OCI-LY7 (cell line): Measurements from ENCODE around the gene OR56A5. TPM values are rescaled to one million over a fixed set of nuclear protein-coding genes. Genes with fewer than 3 reads are reported as not detected.

ENCODE experiments used
- BruUV-seq: library from RNA; stranded (reverse); fragments of 400-500 nt; replicated peaks from 2 replicates; lab custom pipeline; 2021; lab: Mats Ljungman, UMichigan
- CTCF ChIA-PET: fragments of 300-600 bp; sonication (Branson Sonifier 250); formaldehyde crosslinking; loops from one replicate; lab custom pipeline; 2022; ENCODE audit warnings: antibody characterized with exemption; ENCODE audit not compliant: unreplicated experiment; lab: Charles Lee
- POLR2A ChIA-PET: fragments of 300-600 bp; sonication (Branson Sonifier 250); formaldehyde crosslinking; loops from one replicate; lab custom pipeline; 2022; ENCODE audit warnings: antibody characterized with exemption; lab: Charles Lee
- DNase-seq: peaks from one replicate; pipeline ENCODE4 v3.0.0-alpha.2; 2015; ENCODE audit warnings: low spot score
- H2AFZ ChIP-seq: fragments of 200-600 bp; sonication (generic), shearing (Covaris generic); 2 replicates; pipeline ENCODE4 v1.6.1; 2014; ENCODE audit warnings: mild to moderate bottlenecking, antibody characterized with exemption, low read length, moderate library complexity
- H3K27ac ChIP-seq: fragments of 200-600 bp; sonication (generic); 2 replicates; pipeline ENCODE4 v1.5.1; 2014; ENCODE audit warnings: mixed run types, low read depth, mild to moderate bottlenecking, moderate library complexity, low read length, inconsistent platforms; ENCODE audit not compliant: poor library complexity, severe bottlenecking
- H3K36me3 ChIP-seq: fragments of 200-600 bp; sonication (generic); 2 replicates; pipeline ENCODE4 v1.6.1; 2014; ENCODE audit warnings: mild to moderate bottlenecking, antibody characterized with exemption, low read length, moderate library complexity, mixed read lengths; ENCODE audit not compliant: insufficient read depth
- H3K4me1 ChIP-seq: fragments of 200-600 bp; sonication (generic); 2 replicates; pipeline ENCODE4 v1.5.1; 2014; ENCODE audit warnings: mild to moderate bottlenecking, low read length; ENCODE audit not compliant: insufficient read depth, poor library complexity, severe bottlenecking
- H3K4me2 ChIP-seq: fragments of 200-600 bp; sonication (generic); 2 replicates; pipeline ENCODE4 v1.6.1; 2014; ENCODE audit warnings: mild to moderate bottlenecking, low read length
- H3K4me3 ChIP-seq: fragments of 200-600 bp; sonication (generic); 2 replicates; pipeline ENCODE4 v1.5.1; 2014; ENCODE audit warnings: mild to moderate bottlenecking, low read depth, low read length; ENCODE audit not compliant: poor library complexity, severe bottlenecking
- H3K79me2 ChIP-seq: fragments of 200-600 bp; sonication (generic); 2 replicates; pipeline ENCODE4 v1.6.1; 2016; ENCODE audit warnings: low read depth, mild to moderate bottlenecking, low read length, moderate library complexity, mixed read lengths; ENCODE audit not compliant: insufficient read depth
- H3K9me2 ChIP-seq: fragments of 200-600 bp; sonication (generic); 2 replicates; pipeline ENCODE4 v1.6.1; 2016; ENCODE audit warnings: mild to moderate bottlenecking, low read length, mixed read lengths; ENCODE audit not compliant: insufficient read depth
- H3K9me3 ChIP-seq: fragments of 200-600 bp; sonication (generic); 2 replicates; pipeline ENCODE4 v1.6.1; 2014; ENCODE audit warnings: mild to moderate bottlenecking, mixed run types, low read length, mixed read lengths
- H4K20me1 ChIP-seq: fragments of 200-600 bp; sonication (generic); 2 replicates; pipeline ENCODE4 v1.6.1; 2014; ENCODE audit warnings: mild to moderate bottlenecking, antibody characterized with exemption, low read length, moderate library complexity, mixed read lengths; ENCODE audit not compliant: insufficient read depth
- EZH2phosphoT487 ChIP-seq: fragments of 200-600 bp; sonication (generic); IDR thresholded peaks from 2 replicates; pipeline ENCODE4 v1.6.1; 2018; ENCODE audit warnings: low read depth, borderline replicate concordance, mild to moderate bottlenecking, mixed run types, antibody characterized with exemption, low read length, moderate library complexity, mixed read lengths
- intact Hi-C: fragments of 100-400 bp; cut with micrococcal nuclease; formaldehyde crosslinking; loops from one replicate; pipeline ENCODE4 v1.10.0; 2022; ENCODE audit not compliant: unreplicated experiment
- total RNA-seq, 2 experiments: library from RNA; depleted of rRNA in 1 of 2; stranded (reverse); fragments of >200 nt in 1 of 2; shearing (Covaris generic) in 1 of 2; gene quantifications; 2 replicates each; pipeline ENCODE4 v1.2.3, GENCODE V29; 2014 to 2022
- TF ChIP-seq, protein P1 (sequence below): fragments of 200-600 bp; sonication (generic); conservative IDR thresholded peaks from 2 replicates; pipeline ENCODE4 v1.5.1; 2014; ENCODE audit warnings: mild to moderate bottlenecking, antibody characterized with exemption, low read length, moderate library complexity, mixed read lengths

Gene OR56A5
- total RNA-seq, 2 experiments from 2014 or later, result not detected

DNA sequence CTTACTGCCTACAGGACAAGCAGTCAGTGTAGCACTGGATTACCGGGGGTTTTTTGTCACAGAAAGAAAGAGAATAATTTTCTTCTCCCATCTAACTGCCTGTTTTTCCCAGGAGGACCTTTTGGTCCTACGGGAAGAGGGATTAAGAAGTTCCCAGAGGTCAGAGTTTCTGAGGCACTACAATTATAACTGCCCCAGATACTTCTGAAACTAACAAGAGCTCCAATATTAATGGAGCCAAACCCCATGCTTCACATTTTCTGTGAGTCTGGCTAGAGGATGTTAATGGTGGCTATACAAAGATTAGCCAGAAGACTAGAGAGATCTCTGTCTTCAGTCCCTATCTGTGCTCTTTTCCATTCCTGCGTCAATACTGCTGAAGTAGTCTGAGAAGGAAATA lies 26.3 kb downstream of the OR56A5 start, which contains the start of gene OR56A3:
TSS of gene OR56A3 (plus strand) at position 301 of the 400 bp plus-strand sequence. CDS start 5,096 bp downstream, outside the sequence.
- TF ChIP-seq, protein P1, sequence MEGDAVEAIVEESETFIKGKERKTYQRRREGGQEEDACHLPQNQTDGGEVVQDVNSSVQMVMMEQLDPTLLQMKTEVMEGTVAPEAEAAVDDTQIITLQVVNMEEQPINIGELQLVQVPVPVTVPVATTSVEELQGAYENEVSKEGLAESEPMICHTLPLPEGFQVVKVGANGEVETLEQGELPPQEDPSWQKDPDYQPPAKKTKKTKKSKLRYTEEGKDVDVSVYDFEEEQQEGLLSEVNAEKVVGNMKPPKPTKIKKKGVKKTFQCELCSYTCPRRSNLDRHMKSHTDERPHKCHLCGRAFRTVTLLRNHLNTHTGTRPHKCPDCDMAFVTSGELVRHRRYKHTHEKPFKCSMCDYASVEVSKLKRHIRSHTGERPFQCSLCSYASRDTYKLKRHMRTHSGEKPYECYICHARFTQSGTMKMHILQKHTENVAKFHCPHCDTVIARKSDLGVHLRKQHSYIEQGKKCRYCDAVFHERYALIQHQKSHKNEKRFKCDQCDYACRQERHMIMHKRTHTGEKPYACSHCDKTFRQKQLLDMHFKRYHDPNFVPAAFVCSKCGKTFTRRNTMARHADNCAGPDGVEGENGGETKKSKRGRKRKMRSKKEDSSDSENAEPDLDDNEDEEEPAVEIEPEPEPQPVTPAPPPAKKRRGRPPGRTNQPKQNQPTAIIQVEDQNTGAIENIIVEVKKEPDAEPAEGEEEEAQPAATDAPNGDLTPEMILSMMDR, result no peak
- TF ChIP-seq EZH2phosphoT487, result no peak
- Histone ChIP-seq H3K4me2 (no peak within 1 kb of the TSS), H3K79me2 (no peaks in the 10 kb centered on the region), H3K27ac (no peak within 1 kb of the TSS), H4K20me1 (no peaks in the 10 kb centered on the region), H2AFZ (no peak within 1 kb of the TSS), H3K9me2 (no peaks in the 10 kb centered on the region), H3K9me3 (no peaks in the 10 kb centered on the region), H3K36me3 (no peaks in the 10 kb centered on the region), H3K4me1 (no peaks in the 10 kb centered on the region), H3K4me3 (no peak within 1 kb of the TSS)
- ChIA-PET CTCF (no interaction called here), POLR2A (no interaction called here)
- BruUV-seq, result no TSS peak
- intact Hi-C loops, result no loop called here
- no peak for DNase-seq

DNA sequence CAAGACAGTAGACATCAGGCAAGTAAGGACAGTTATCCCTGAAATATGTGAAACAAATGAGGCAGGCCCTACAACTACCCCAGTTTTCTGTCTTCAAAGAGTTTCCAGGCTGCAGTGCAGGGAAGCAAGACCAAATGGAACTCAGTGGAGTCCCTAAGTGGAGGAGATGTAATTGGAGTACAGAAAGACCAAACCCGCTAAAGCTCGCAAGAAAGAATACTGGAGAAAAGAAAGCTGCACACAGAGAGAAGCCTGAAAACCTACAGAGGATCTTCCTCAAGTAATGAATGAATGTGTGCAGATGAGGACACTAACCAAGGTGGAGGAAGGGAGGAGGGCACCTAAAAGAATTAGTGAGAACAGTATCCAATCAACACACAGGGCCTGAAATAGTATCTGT lies 27.5 kb downstream of the OR56A5 start:
- ChIA-PET CTCF (no interaction called here), POLR2A (no interaction called here)
- Histone ChIP-seq H3K27ac (no peak overlapping the region), H3K4me3 (no peak overlapping the region), H3K36me3 (no peaks in the 10 kb centered on the region), H4K20me1 (no peaks in the 10 kb centered on the region), H3K79me2 (no peaks in the 10 kb centered on the region), H3K9me2 (no peaks in the 10 kb centered on the region), H3K4me1 (no peaks in the 10 kb centered on the region), H3K4me2 (no peak overlapping the region), H3K9me3 (no peaks in the 10 kb centered on the region), H2AFZ (no peak overlapping the region)
- BruUV-seq, result no TSS peak
- intact Hi-C loops, result no loop called here
- TF ChIP-seq EZH2phosphoT487, result no peak
- TF ChIP-seq, protein P1, result no peak
- no peak for DNase-seq

DNA sequence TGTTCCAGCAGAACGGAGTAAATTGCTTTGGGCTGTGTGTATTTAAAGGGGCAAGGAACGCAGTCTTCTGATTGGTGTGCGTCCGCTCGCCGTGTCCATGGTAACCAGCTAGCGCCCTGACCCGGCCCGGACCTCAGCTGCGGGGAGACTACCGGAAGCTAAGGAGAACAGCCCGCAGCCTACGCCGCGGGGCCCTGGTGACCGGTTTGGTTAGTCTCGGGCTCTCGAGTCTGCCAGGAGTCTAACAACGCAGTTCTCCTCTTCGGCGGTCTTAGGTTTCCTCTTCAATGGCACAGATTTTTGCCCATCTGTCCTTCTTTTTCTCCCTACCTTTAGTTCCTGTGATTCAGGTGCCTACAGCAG lies 29.7 kb downstream of the OR56A5 start:
- POLR2A ChIA-PET, result no interaction called here
- no peak overlapping the region for H3K27ac ChIP-seq
- H3K4me1 ChIP-seq, result no peaks in the 10 kb centered on the region
- no peak overlapping the region for H2AFZ ChIP-seq
- BruUV-seq, result no TSS peak
- H4K20me1 ChIP-seq, result no peaks in the 10 kb centered on the region
- CTCF ChIA-PET, result no interaction called here
- H3K4me2 ChIP-seq, result no peak overlapping the region
- no peaks in the 10 kb centered on the region for H3K9me2 ChIP-seq
- H3K9me3 ChIP-seq, result no peaks in the 10 kb centered on the region
- no peaks in the 10 kb centered on the region for H3K79me2 ChIP-seq
- intact Hi-C loops, result no loop called here
- DNase-seq, result no peak
- H3K36me3 ChIP-seq, result no peaks in the 10 kb centered on the region
- H3K4me3 ChIP-seq, result no peak overlapping the region
- no peak for TF ChIP-seq EZH2phosphoT487
